ENCODE data around the gene MBOAT2. TPM values are rescaled to one million over a fixed set of nuclear protein-coding genes. Genes with fewer than 3 reads are reported as not detected.

Gene MBOAT2
- total and polyA plus RNA-seq, 2 of the 13 experiments (the other 11 are each of a cell fraction or from before 2014, with no cell fraction given): 0.11 to 0.36 TPM

- peak; percentile 51; the same call in 1 of the 2 replicates for TF ChIP-seq ZNF232 (CRISPR knock-in tag; IDR thresholded peaks at IDR 0.05; ENCODE audit: borderline replicate concordance)
- TF ChIP-seq STAG1 (CRISPR knock-in tag; IDR thresholded peaks at IDR 0.05): no peak
- TF ChIP-seq ZNF136 (CRISPR knock-in tag; IDR thresholded peaks at IDR 0.05; ENCODE audit: low read depth): no peak
- no peak for TF ChIP-seq RNF2 (conservative IDR thresholded peaks at IDR 0.05; ENCODE audit: low read depth)
- no peak for TF ChIP-seq CENPX (CRISPR knock-in tag; IDR thresholded peaks at IDR 0.05)
- TF ChIP-seq TBP (CRISPR knock-in tag; IDR thresholded peaks at IDR 0.05): no peak
- TF ChIP-seq GRHL1 (CRISPR knock-in tag; conservative IDR thresholded peaks at IDR 0.05): no peak
- TF ChIP-seq GLMP (CRISPR knock-in tag; IDR thresholded peaks at IDR 0.05; ENCODE audit: borderline replicate concordance): no peak
- peak; percentile 52; the same call in 1 of the 2 replicates for TF ChIP-seq DMAP1 (CRISPR knock-in tag; IDR thresholded peaks at IDR 0.05)
- TF ChIP-seq CEBPG (CRISPR knock-in tag; IDR thresholded peaks at IDR 0.05): no peak
- no peak for TF ChIP-seq ZNF414 (CRISPR knock-in tag; IDR thresholded peaks at IDR 0.05)
- no peak for TF ChIP-seq KLF13 (CRISPR knock-in tag; IDR thresholded peaks at IDR 0.05)
- TF ChIP-seq ETV6 (CRISPR knock-in tag; conservative IDR thresholded peaks at IDR 0.05): 0 out of 2 replicates have a peak, but pooled peaks have one; percentile 57
- no peak for TF ChIP-seq NCOA5 (CRISPR knock-in tag; IDR thresholded peaks at IDR 0.05)
- no peak for TF ChIP-seq HMGXB3 (CRISPR knock-in tag; IDR thresholded peaks at IDR 0.05; ENCODE audit: borderline replicate concordance)
- no peak for TF ChIP-seq ZNF20 (CRISPR knock-in tag; IDR thresholded peaks at IDR 0.05)
- TF ChIP-seq ZNF639 (CRISPR knock-in tag; conservative IDR thresholded peaks at IDR 0.05): no peak; the same call in 1 of the 2 replicates
- TF ChIP-seq ISL2 (CRISPR knock-in tag; IDR thresholded peaks at IDR 0.05): no peak
- TF ChIP-seq SAFB2 (CRISPR knock-in tag; IDR thresholded peaks at IDR 0.05; ENCODE audit: borderline replicate concordance, low read depth): peak; percentile 41; the same call in 1 of the 2 replicates
- TF ChIP-seq TBX3 (IDR thresholded peaks at IDR 0.05; ENCODE audit: borderline replicate concordance): no peak
- 0 out of 2 replicates have a peak, but pooled peaks have one; percentile 22 for TF ChIP-seq ZNF292 (CRISPR knock-in tag; IDR thresholded peaks at IDR 0.05; ENCODE audit: borderline replicate concordance, low read depth)
These were observed 166.3 kb downstream of the MBOAT2 start, which contains the start of gene KIDINS220 (continued) for GRCh38 chr2:8836971-8837794.

Measured in HepG2 (cell line).